Urinary bladder (tissue), 4 donors: ENCODE data around the gene GADL1. TPM values are rescaled to one million over a fixed set of nuclear protein-coding genes. Genes with fewer than 3 reads are reported as not detected.

Experiments used
- DNase-seq: peaks from one replicate; pipeline ENCODE4 v3.0.0-alpha.2; 2015; ENCODE audit errors: extremely low spot score
- H3K27ac ChIP-seq: one replicate; pipeline ENCODE4 v1.5.1; 2013; ENCODE audit warnings: low read depth, mild to moderate bottlenecking, moderate library complexity
- H3K36me3 ChIP-seq: one replicate; pipeline ENCODE4 v1.6.1; 2013; ENCODE audit warnings: mild to moderate bottlenecking, moderate library complexity; ENCODE audit not compliant: insufficient read depth
- H3K4me1 ChIP-seq: one replicate; pipeline ENCODE4 v1.6.1; 2013; ENCODE audit warnings: mild to moderate bottlenecking, moderate library complexity; ENCODE audit not compliant: insufficient read depth
- H3K4me3 ChIP-seq: one replicate; pipeline ENCODE4 v1.5.1; 2013; ENCODE audit warnings: low read depth, low read length
- WGBS: extraction: QIAGEN DNeasy Blood & Tissue Kit; methylation state at CpG from one replicate; pipeline ENCODE4 v1.1.7; 2013; 5-methylcytosine and 5-hydroxymethylcytosine counted together
- polyA plus RNA-seq: library from polyadenylated mRNA; stranded (reverse); fragments of 200-250 nt; gene quantifications from one replicate; pipeline ENCODE4 v1.2.3, GENCODE V29; 2013
- total RNA-seq: library from RNA; depleted of rRNA; stranded (reverse); fragments of >200 nt; gene quantifications from one replicate; pipeline ENCODE4 v1.2.3, GENCODE V29; 2014
- donor health status: healthy with polysubstance abuse.
- donor health status: healthy.

Gene GADL1
- total and polyA plus RNA-seq, 2 donors: 2.3 TPM; not detected in 1

DNA sequence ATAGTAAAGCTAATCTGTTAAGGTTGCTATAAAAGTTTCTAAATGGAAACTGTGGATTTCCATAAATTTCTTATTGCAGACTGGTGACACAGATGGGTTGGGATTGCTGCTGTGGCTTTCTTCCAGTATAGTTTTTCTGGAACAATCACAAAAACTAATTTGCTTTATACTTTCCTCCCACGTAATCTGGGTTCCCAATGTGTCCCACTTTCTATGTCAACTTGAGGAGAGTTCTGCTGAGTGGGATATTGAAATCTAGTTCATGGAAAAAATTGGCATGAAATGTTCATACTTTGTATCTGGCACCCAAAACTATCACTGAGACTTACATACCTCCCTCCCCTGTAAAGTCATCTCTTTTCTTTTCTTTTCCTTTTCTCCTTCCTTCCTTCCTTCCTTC is 161.3 kb downstream of the GADL1 start:
- Histone ChIP-seq H3K27ac (no peak overlapping the region), H3K4me3 (no peak overlapping the region), H3K4me1 (no peaks in the 10 kb centered on the region), H3K36me3 (no peaks in the 10 kb centered on the region)
- WGBS: 51% methylated on average over 1 of the region's 1 CpG
- DNase-seq: no peak

GRCh38 chr3:30730967-30731366 is 163.5 kb downstream of the GADL1 start:
- no peak for DNase-seq
- Histone ChIP-seq H3K27ac (no peak overlapping the region), H3K4me1 (no peaks in the 10 kb centered on the region), H3K4me3 (no peak overlapping the region), H3K36me3 (no peaks in the 10 kb centered on the region)
- 91% methylated on average over 3 of the region's 3 CpGs for WGBS

GRCh38 chr3:30729936-30730335 is 164.5 kb downstream of the GADL1 start:
- Histone ChIP-seq H3K4me1 (no peaks in the 10 kb centered on the region), H3K27ac (no peak overlapping the region), H3K36me3 (no peaks in the 10 kb centered on the region), H3K4me3 (no peak overlapping the region)
- DNase-seq: no peak

GRCh38 chr3:30729512-30729911 is 164.9 kb downstream of the GADL1 start:
- Histone ChIP-seq H3K4me3 (no peak overlapping the region), H3K36me3 (no peaks in the 10 kb centered on the region), H3K4me1 (no peaks in the 10 kb centered on the region), H3K27ac (no peak overlapping the region)
- WGBS: 87% methylated on average over 2 of the region's 2 CpGs
- DNase-seq: no peak

GRCh38 chr3:30728143-30728542 is 166.3 kb downstream of the GADL1 start:
- Histone ChIP-seq H3K4me3 (no peak overlapping the region), H3K36me3 (no peaks in the 10 kb centered on the region), H3K27ac (no peak overlapping the region), H3K4me1 (no peaks in the 10 kb centered on the region)
- no peak for DNase-seq
- WGBS: 100% methylated on average over 4 of the region's 4 CpGs

- no peaks in the 10 kb centered on the region for H3K36me3 ChIP-seq
- H3K27ac ChIP-seq: no peak overlapping the region
- no peak overlapping the region for H3K4me3 ChIP-seq
- no peaks in the 10 kb centered on the region for H3K4me1 ChIP-seq
- 94% methylated on average over 3 of the region's 3 CpGs for WGBS
- DNase-seq: no peak
Observed at GRCh38 chr3:30724863-30725262, 169.6 kb downstream of the GADL1 start.

DNA sequence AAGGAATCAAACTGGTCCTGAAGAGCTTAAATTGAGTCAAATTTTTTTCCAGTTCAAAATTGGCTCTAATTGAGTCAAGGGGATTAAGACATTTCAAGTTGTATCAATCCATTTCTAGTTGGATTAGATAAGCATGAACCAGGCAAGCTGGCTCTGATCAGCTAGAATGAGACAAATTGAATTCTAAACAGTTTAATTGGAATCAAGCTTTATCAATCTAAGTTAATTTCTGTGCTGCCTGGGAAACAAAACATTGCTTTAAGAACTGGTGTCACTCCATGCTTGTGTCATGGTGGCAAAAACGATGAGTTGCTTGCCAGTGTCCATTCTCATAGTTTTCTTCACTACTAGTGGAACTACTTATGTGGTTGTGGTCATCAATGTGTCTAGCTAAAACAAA is 171.2 kb downstream of the GADL1 start:
- no peaks in the 10 kb centered on the region for H3K4me1 ChIP-seq
- H3K36me3 ChIP-seq: no peaks in the 10 kb centered on the region
- no peak for DNase-seq
- H3K4me3 ChIP-seq: no peak overlapping the region
- H3K27ac ChIP-seq: no peak overlapping the region
- WGBS: 93% methylated on average over 1 of the region's 1 CpG

GRCh38 chr3:30721314-30721634 is 173.2 kb downstream of the GADL1 start:
- DNase-seq: no peak

DNA sequence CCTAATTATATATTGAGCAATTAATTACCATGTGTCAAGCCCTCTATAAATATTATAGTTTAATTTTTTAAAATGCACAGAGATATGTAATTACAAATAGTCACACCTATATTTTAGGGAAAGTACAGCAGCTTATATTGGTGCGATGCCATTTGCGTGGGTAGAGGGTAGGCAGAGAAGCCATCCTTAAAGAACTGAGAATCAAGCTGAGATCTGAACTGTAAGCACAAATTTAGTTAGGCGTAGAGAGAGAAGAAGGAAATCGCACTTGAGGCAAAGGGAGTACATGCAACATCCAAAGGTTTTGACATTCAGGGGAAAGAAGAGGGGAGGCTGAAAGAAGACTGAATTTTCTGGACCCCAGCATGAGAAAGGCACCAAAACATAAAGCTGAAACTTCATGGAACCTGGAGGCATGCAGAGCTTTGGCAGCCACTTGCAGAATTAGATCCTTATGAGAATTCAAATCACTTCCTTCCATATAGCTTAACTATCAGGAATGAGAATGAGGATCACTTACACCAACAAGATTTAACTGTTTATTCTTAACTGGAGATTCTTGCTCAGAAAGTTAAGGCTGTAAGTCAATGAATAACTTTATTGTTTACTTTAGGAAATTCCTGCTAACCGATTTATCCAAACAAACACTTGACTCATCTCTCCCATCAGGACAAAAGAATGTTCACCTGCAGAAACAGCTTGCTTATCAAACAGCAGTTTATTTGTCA is 173.7 kb downstream of the GADL1 start:
- WGBS: 78% methylated on average over 5 of the region's 5 CpGs
- no peak overlapping the region for H3K4me3 ChIP-seq
- no peak for DNase-seq
- H3K4me1 ChIP-seq: no peaks in the 10 kb centered on the region
- no peak overlapping the region for H3K27ac ChIP-seq
- no peaks in the 10 kb centered on the region for H3K36me3 ChIP-seq

More at GRCh38 chr3:30721314-30721634, 173.2 kb downstream of the GADL1 start:
- Histone ChIP-seq H3K27ac (no peak overlapping the region), H3K4me1 (no peaks in the 10 kb centered on the region), H3K36me3 (no peaks in the 10 kb centered on the region), H3K4me3 (no peak overlapping the region)
- 55% methylated on average over 2 of the region's 2 CpGs for WGBS

DNA sequence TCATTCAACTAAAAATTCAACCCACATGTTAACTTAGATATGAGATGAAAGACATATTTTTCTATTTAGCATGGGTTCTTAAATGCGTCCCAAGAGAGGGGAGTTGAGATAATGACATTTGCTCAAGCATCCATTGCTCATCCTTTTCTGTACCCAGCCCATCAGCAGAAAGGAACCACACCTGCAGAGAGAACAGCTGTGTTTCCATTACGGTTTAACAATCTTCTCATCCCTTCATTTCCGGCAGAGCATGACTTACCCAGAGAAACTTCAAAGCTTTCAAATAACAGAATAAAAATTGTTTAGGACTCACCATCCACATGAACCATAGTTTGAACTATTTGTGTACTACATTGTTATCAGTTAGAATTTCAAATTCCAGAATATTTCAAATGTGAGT is 174.9 kb downstream of the GADL1 start:
- DNase-seq: no peak
- no peaks in the 10 kb centered on the region for H3K4me1 ChIP-seq
- 93% methylated on average over 3 of the region's 3 CpGs for WGBS
- H3K36me3 ChIP-seq: no peaks in the 10 kb centered on the region
- no peak overlapping the region for H3K4me3 ChIP-seq
- H3K27ac ChIP-seq: no peak overlapping the region

DNA sequence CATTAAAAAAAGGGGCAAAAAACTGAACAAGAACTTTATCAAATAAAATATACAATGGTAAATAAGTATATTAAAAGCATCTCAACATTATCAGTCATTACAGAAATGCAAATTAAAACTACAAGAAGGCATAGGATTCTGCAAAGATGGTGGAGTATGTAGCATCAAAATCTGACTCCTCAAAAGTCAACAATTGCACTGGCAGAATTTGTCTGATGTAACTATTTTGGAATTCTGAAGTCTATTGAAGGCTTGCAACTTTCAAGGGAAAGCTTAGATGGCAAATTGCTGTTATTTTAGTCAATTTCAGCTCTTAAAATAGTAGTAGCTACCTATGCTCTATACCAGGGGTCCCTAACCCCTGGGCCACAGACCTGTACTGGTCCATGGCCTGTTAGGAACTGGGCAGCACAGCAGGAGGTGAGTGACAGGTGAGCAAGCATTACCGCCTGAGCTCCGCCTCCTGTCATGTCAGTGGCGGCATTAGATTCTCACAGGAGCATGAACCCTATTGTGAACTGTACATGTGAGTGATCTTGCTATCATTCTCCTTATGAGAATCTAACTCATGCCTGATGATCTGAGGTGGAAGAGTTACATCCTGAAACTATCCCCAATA is 180.5 kb downstream of the GADL1 start:
- no peaks in the 10 kb centered on the region for H3K4me1 ChIP-seq
- 98% methylated on average over 3 of the region's 3 CpGs for WGBS
- H3K4me3 ChIP-seq: no peak overlapping the region

DNA sequence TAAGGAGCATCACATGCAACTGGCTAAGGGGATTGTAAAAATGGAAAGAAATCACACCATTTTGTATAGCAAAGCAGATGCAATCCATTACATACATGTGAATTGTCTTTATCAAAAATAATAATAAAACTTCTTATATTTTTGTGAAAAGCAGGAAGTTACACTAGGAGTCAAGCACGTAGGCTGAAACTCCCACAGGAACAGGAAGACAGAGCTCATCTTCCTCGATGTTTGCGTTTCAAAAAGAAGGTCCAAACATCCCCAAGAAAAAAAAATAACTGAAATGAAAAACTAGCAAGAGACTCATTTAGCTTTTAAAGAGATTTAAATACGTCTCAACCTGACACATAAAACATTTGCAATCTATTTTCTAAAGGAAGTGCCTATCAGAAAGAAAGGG is 181.5 kb downstream of the GADL1 start:
- no peak overlapping the region for H3K27ac ChIP-seq
- DNase-seq: no peak
- no peaks in the 10 kb centered on the region for H3K36me3 ChIP-seq
- H3K4me3 ChIP-seq: no peak overlapping the region
- WGBS: 70% methylated on average over 4 of the region's 4 CpGs
- H3K4me1 ChIP-seq: no peaks in the 10 kb centered on the region

More for the DNA sequence above, 180.5 kb downstream of the GADL1 start:
- DNase-seq: no peak
- Histone ChIP-seq H3K36me3 (no peaks in the 10 kb centered on the region), H3K27ac (no peak overlapping the region)

DNA sequence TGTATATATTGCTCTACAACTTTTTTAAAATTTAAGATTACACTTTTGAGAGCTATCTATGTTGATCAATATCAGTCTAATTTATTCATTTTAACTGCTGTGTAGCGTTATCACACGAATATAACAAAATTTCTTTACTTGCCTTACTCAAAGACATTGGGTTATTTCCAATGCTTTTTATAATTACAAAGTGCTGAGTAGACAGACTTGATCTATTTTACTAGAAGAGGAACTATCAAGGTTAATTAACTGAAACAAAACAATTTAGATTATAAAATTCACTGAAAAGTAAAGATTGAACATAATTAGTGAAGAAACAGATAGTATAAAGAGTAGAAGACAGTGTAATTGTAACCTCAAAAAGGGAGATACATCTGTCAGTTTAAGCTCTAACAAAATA is 182.6 kb downstream of the GADL1 start:
- Histone ChIP-seq H3K27ac (no peak overlapping the region), H3K4me1 (no peaks in the 10 kb centered on the region), H3K36me3 (no peaks in the 10 kb centered on the region), H3K4me3 (no peak overlapping the region)
- 85% methylated on average over 2 of the region's 2 CpGs for WGBS
- DNase-seq: no peak

DNA sequence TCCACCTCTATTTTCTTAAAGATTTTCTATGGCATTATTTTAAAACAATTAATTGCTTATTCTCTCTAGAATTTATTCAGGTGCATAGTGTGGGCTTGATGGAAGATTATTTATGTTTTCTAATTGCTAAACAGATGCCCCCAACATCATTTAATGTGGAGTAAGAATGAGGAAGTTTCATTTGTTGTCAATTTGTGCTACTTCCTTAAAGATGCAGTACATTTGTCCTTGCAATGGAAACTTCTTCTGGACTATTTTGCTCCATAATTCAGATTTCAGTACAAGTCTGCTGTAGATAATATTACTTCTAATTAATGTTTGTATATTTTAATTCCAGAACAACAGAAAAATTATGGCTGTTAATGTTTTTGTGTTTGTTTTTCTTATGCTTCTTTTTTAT is 183.3 kb downstream of the GADL1 start:
- Histone ChIP-seq H3K36me3 (no peaks in the 10 kb centered on the region), H3K27ac (no peak overlapping the region), H3K4me3 (no peak overlapping the region), H3K4me1 (no peaks in the 10 kb centered on the region)
- no peak for DNase-seq
